GM12892 (cell line): Measurements from ENCODE around the gene PRKN.

Experiments used
- POLR2A ChIP-seq: IDR thresholded peaks from 2 replicates; pipeline ENCODE4 v1.6.1; 2011; ENCODE audit warnings: low read depth, low read length, control low read depth
- POLR2AphosphoS5 ChIP-seq: IDR thresholded peaks from 2 replicates; pipeline ENCODE4 v1.6.1; 2011; ENCODE audit warnings: low read depth, low read length, control low read depth
- TAF1 ChIP-seq: IDR thresholded peaks from 2 replicates; pipeline ENCODE4 v1.6.1; 2011; ENCODE audit warnings: low read depth, mild to moderate bottlenecking, control low read depth, low read length, borderline replicate concordance

- TF ChIP-seq POLR2AphosphoS5 (no peak), TAF1 (no peak), POLR2A (no peak)
Observed at GRCh38 chr6:161918109-161918531, 809.4 kb downstream of the PRKN start.
